Inflammatory macrophage treated with lipopolysaccharide for 4 hours (primary cell): ENCODE results near the gene ARAP1.
"Not testable (repeated sequence)": the region's sequence is repeated elsewhere in the genome, so short reads cannot be mapped to it uniquely, and the experiment has no call there.

ENCODE experiments used
- DNase-seq: peaks from one replicate; pipeline ENCODE4 v3.0.0-alpha.2; 2020

ARAP1 gene

DNA sequence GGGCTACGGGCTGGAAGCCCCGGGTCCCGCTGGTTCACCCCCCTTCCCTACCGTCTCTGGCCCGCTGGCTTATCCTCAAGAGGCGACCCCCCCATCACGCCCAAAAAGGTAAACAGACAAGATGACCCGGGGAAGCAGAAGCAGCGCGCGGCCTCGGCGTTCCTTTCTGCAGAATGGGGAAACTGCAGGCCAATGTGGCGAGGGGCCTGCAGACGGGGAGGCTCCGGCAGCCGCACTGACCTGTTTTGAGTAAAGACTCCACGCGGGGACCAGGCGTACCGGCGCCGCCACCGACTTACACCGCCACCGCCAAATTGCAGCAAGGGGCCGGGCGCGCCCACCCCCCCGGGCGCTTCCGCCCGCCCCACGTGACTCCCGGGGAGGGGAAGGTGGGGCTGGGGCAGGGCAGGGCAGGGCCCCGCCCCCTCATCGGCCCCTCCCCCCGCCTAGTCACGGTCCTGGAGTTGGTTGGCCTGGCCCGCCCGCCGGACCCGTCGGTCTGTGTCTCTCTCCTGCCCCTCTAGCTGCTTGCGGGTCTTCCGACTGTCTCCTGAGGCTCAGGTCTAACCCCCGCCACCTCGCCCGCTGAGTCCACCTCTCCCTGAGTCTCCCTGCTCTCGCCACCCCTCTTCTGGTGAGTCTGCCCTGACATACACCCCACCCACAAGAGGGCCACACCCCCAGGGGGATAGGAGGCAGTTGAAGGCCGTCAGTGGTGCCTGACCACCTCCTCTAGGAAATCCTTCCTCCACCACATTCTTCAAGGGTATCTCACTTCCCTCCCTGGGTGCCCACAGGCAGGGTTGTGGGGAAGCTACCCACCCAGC, at the start of gene ARAP1:
Gene ARAP1, minus strand, starts transcription at position 321 of the 827 bp plus-strand sequence. CDS start 25,280 bp downstream, outside the sequence.
- peak; percentile 70 for DNase-seq

GRCh38 chr11:72799441-72799840, 47.2 kb upstream of the ARAP1 start:
- no peak for DNase-seq

GRCh38 chr11:72798361-72798760, 46.2 kb upstream of the ARAP1 start:
- DNase-seq: no peak

GRCh38 chr11:72793425-72794367, 41.5 kb upstream of the ARAP1 start, which contains the start of gene STARD10:
STARD10 (minus strand) TSS chr11:72794047; CDS start chr11:72781181, 12,866 bp downstream.
- peak; percentile 98 for DNase-seq

DNA sequence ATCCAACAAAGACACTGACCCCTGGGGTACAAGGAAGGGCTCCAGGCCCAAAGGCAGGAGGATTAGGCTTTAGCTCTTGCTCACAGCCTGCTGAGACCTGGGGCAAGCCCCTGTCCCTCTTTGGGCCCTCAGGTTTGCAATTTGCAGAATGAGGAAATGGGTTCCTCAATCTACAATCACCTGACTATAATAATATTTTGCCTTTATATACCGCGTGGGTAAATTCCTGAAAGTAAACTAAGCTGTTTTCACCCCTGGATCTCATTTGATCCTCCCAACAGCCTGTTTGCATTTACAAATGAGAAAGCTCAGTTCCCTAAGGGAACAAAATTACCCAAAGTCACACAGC, 40.8 kb upstream of the ARAP1 start:
- no peak for DNase-seq

GRCh38 chr11:72792437-72793021, 40.3 kb upstream of the ARAP1 start:
- DNase-seq: no peak

DNA sequence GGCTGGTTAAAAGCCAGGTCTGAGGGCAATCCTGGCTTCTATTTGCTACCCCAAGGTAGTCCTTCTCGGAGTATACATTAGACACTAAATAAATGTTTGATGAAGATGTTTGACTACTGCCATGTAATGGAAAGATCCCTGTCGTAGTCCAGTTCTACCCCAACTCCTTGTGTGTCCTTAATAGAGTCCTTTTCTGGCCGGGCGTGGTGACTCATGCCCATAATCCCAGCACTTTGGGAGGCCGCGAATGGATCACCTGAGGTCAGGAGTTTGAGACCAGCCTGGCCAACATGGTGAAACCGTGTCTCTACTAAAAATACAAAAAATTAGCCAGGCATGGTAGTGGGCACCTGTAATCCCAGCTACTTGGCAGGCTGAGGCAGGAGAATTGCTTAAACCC, 39.0 kb upstream of the ARAP1 start:
- not testable (repeated sequence) for DNase-seq

DNA sequence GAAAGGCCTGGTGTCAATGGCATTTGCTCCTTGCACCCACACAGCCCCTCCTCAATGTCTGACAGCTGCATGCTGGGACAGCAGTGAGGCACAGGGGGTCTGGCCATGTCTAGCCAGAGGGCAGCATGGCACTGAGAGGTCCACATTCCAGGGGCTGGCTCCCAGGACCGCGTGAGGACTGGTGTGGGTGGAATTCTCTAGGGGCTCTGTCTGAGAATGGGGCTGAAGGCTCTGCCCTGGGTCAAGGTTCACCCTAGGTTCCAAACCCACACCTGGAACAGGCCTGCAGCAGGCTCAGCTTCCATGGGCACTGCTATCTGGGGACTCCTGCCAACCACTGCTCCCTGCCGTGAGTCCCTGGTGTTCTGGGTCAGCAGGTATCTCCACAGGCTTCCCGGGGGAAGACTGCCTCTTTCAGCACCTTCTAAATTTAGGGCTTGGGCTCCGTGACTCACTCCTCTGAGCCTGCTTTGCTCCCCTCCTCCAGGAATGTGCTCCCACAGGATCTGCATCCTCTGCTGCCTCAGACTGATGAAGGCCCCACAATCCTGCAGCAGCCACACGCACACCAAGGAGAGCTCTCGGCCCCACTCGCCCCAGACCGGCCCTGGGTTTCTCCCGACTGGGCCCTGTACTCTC, 37.4 kb upstream of the ARAP1 start:
- DNase-seq: no peak

GRCh38 chr11:72788241-72788640, 36.0 kb upstream of the ARAP1 start:
- DNase-seq: peak; percentile 62

GRCh38 chr11:72787216-72788104, 35.3 kb upstream of the ARAP1 start:
- peak; percentile 64 for DNase-seq

GRCh38 chr11:72786305-72787215, 34.4 kb upstream of the ARAP1 start:
- no peak for DNase-seq

- DNase-seq: no peak
These were observed 32.5 kb upstream of the ARAP1 start for GRCh38 chr11:72784662-72785061.

GRCh38 chr11:72783144-72783905, 31.1 kb upstream of the ARAP1 start:
- DNase-seq: no peak

- no peak for DNase-seq
These were observed 30.1 kb upstream of the ARAP1 start for GRCh38 chr11:72782081-72782920.

- DNase-seq: no peak
These were observed 29.3 kb upstream of the ARAP1 start for GRCh38 chr11:72781313-72782080.

DNA sequence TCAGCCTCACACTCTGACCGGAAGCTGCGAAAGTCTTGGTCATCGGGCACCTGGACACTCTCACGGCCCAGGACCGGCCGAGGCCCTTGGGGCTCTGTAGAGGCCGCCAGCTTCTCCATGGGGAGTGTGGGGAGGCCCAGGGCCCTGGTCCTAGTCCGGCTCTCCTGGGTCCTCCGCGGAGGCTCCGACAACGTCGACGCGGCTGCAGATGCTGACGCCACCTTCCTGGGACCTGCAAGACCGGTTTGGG, 28.8 kb upstream of the ARAP1 start:
- no peak for DNase-seq

DNA sequence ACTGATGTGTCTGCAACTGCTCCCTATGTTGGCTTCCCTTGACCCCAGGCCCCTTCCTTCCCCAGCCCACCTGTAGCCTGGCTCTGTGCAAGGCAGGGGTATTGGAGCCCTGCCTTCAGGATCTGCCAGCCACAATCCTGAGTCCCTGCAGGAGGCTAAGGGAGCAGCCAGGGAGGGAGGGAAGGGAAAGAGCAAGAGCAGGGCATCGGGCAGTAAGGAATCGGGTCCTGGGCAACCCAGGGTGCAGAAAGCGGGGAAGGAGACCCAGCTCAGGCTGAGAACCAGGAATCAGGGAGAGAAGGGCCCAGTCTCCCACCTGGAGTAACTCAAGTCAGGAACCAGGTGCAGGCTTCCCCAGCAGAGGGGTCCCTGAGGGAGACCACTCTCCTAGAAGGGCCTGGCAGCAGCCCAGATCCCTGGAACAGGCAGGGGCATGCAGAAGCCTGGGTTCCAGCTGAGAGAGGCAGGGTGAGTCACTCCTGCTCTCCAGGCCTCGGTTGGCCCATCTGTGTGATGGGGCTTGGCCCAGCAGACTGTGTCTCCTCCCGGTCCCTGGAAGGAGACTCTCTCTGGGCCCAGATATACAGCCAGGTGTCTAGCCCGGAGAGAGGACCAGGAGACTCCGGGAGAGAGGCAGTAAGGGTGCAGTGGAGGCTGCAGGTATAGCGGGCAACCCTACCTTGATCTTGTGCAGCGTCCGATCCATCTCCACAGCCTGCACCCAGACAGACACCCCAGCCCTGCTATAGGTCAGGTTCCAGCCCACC, 28.3 kb upstream of the ARAP1 start:
- no peak for DNase-seq
